Immature natural killer cell (primary cell): ENCODE results near the gene PSEN1. TPM values are rescaled to one million over a fixed set of nuclear protein-coding genes. Genes with fewer than 3 reads are reported as not detected.

Experiments
- DNase-seq, 3 donors: peaks; one replicate each; pipeline ENCODE4 v3.0.0; 2022; ENCODE audit warnings: mixed read lengths in 1 of 3
- H3K27ac Mint-ChIP-seq, 6 donors: one replicate each; pipeline ENCODE4 v1.8.0; 2020; ENCODE audit warnings: mixed read lengths in 6 of 6, mild to moderate bottlenecking in 5 of 6, inconsistent platforms in 4 of 6, moderate library complexity in 3 of 6
- H3K27me3 Mint-ChIP-seq, 3 donors: one replicate each; pipeline ENCODE4 v1.8.0; 2020 to 2021; ENCODE audit warnings: low read depth in 3 of 3, mild to moderate bottlenecking in 3 of 3, mixed read lengths in 3 of 3, moderate library complexity in 3 of 3, inconsistent platforms in 1 of 3
- H3K36me3 Mint-ChIP-seq, 3 donors: one replicate each; pipeline ENCODE4 v1.8.0; 2020; ENCODE audit warnings: mixed read lengths in 3 of 3, inconsistent platforms in 2 of 3, mild to moderate bottlenecking in 2 of 3
- H3K4me1 Mint-ChIP-seq, 2 donors: one replicate each; pipeline ENCODE4 v1.8.0; 2020; ENCODE audit warnings: inconsistent platforms in 2 of 2, mild to moderate bottlenecking in 2 of 2, mixed read lengths in 2 of 2, moderate library complexity in 1 of 2
- H3K4me3 Mint-ChIP-seq, 5 donors: one replicate each; pipeline ENCODE4 v1.8.0; 2020; ENCODE audit warnings: mild to moderate bottlenecking in 5 of 5, mixed read lengths in 5 of 5, inconsistent platforms in 3 of 5, moderate library complexity in 3 of 5
- H3K9me3 Mint-ChIP-seq, 6 donors: one replicate each; pipeline ENCODE4 v1.8.0; 2020; ENCODE audit warnings: mild to moderate bottlenecking in 6 of 6, mixed read lengths in 6 of 6, inconsistent platforms in 4 of 6, moderate library complexity in 3 of 6
- polyA plus RNA-seq, 3 donors: library from polyadenylated mRNA; unstranded; fragments of 300-500 nt; fragmentation: Illumina TruSeq; gene quantifications; one replicate each; pipeline ENCODE4 v1.2.3, GENCODE V29; 2021

The PSEN1 gene
- polyA plus RNA-seq, 3 donors from 2014 or later = 26.8 to 43.0 (median 40.9) TPM

- Mint-ChIP-seq H3K4me1 (peaks cover 9 to 21% of the 10 kb centered on the region in 2 donors), H3K27me3 (peaks cover 0 to 7% (median 3%) of the 10 kb centered on the region in 3 donors), H3K27ac (no peak overlapping the region), H3K9me3 (no peaks in the 10 kb centered on the region), H3K36me3 (no peaks in the 10 kb centered on the region), H3K4me3 (no peak overlapping the region)
- no peak for DNase-seq
Measured at GRCh38 chr14:73250317-73250713, 114.0 kb downstream of the PSEN1 start.

GRCh38 chr14:73250781-73251500 is 114.6 kb downstream of the PSEN1 start:
- Mint-ChIP-seq H3K4me3 (no peak overlapping the region), H3K9me3 (no peaks in the 10 kb centered on the region)

DNA sequence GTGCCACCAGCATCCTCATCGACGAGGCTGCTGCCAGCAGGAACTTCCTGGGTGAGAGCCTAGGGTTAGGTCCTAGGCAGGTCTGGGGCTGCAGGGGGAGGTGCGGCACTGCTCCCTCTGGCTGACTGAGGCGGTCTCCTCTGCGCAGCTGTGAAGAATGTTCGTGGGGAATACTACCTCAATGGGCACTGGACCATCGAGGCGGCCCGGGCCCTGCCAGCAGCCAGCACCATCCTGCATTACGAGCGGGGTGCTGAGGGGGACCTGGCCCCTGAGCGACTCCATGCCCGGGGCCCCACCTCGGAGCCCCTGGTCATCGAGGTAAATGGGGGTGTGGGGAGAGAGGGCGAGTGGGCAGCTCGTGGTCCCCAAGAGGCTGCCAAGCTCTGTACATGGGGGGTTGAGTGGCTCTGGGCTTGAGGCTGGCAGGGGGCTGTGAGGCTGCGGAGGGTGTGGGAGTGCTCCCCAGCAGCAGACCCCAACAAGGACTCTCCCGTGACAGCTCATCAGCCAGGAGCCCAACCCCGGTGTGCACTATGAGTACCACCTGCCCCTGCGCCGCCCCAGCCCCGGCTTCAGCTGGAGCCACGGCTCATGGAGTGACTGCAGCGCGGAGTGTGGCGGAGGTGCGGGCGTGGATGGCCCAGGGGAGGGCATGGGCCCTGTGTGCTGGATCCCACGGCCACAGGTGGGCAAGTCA is 115.4 kb downstream of the PSEN1 start:
- Mint-ChIP-seq H3K4me3 (no peak overlapping the region), H3K4me1 (peaks cover 6 to 16% of the 10 kb centered on the region in 2 donors), H3K27me3 (peaks cover 0 to 7% (median 3%) of the 10 kb centered on the region in 3 donors), H3K36me3 (no peaks in the 10 kb centered on the region), H3K9me3 (no peaks in the 10 kb centered on the region), H3K27ac (no peak overlapping the region)
- DNase-seq = no peak

More at GRCh38 chr14:73250781-73251500, 114.6 kb downstream of the PSEN1 start:
- peaks cover 9 to 21% of the 10 kb centered on the region in 2 donors for H3K4me1 Mint-ChIP-seq
- no peaks in the 10 kb centered on the region for H3K36me3 Mint-ChIP-seq
- DNase-seq = no peak
- no peak overlapping the region for H3K27ac Mint-ChIP-seq
- H3K27me3 Mint-ChIP-seq = peaks cover 0 to 7% (median 3%) of the 10 kb centered on the region in 3 donors

- Mint-ChIP-seq H3K27ac (no peak overlapping the region), H3K27me3 (peaks cover 0 to 2% (median 2%) of the 10 kb centered on the region in 3 donors), H3K4me1 (peaks cover under 1 to 5% of the 10 kb centered on the region in 2 donors), H3K9me3 (no peaks in the 10 kb centered on the region), H3K36me3 (no peaks in the 10 kb centered on the region), H3K4me3 (no peak overlapping the region)
- no peak for DNase-seq
Measured at GRCh38 chr14:73252491-73253322, 116.4 kb downstream of the PSEN1 start.

DNA sequence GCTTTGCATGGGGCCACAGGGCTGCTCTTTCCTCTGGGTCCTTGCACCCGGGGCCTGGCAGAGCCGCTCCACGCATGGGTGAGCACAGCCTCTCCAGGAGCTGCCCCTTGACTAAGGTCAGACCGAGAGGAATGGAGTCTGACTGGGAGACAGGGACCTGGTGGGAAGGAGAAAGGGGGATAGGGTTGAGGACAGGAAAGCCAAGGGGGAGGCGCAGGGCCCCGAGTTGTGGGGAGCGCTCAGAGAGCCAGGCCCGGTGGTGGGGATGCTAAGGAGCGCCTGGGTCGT is 117.0 kb downstream of the PSEN1 start:
- no peak for DNase-seq

DNA sequence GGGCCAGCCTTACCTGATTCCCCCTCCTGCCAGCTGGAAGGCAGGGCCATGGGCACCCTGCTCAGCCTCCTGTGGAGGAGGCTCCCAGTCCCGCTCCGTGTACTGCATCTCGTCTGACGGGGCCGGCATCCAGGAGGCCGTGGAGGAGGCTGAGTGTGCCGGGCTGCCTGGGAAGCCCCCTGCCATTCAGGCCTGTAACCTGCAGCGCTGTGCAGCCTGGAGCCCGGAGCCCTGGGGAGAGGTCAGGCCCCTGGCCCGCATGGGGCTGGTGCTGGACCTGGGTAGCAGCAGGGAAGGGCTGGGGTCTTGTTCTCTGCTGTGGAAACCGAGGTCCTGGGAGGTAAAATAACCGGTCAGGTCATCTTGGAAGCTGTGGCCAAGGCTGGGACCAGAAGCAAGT is 117.4 kb downstream of the PSEN1 start:
- Mint-ChIP-seq H3K9me3 (no peaks in the 10 kb centered on the region), H3K27ac (no peak overlapping the region), H3K36me3 (no peaks in the 10 kb centered on the region), H3K4me3 (no peak overlapping the region), H3K4me1 (no peaks in the 10 kb centered on the region), H3K27me3 (peaks cover 0 to 2% (median 2%) of the 10 kb centered on the region in 3 donors)
- no peak for DNase-seq

More for the DNA sequence above, 117.0 kb downstream of the PSEN1 start:
- Mint-ChIP-seq H3K9me3 (no peaks in the 10 kb centered on the region), H3K4me1 (no peaks in the 10 kb centered on the region), H3K27ac (no peak overlapping the region), H3K4me3 (no peak overlapping the region), H3K27me3 (peaks cover 0 to 2% (median 2%) of the 10 kb centered on the region in 3 donors), H3K36me3 (no peaks in the 10 kb centered on the region)

DNA sequence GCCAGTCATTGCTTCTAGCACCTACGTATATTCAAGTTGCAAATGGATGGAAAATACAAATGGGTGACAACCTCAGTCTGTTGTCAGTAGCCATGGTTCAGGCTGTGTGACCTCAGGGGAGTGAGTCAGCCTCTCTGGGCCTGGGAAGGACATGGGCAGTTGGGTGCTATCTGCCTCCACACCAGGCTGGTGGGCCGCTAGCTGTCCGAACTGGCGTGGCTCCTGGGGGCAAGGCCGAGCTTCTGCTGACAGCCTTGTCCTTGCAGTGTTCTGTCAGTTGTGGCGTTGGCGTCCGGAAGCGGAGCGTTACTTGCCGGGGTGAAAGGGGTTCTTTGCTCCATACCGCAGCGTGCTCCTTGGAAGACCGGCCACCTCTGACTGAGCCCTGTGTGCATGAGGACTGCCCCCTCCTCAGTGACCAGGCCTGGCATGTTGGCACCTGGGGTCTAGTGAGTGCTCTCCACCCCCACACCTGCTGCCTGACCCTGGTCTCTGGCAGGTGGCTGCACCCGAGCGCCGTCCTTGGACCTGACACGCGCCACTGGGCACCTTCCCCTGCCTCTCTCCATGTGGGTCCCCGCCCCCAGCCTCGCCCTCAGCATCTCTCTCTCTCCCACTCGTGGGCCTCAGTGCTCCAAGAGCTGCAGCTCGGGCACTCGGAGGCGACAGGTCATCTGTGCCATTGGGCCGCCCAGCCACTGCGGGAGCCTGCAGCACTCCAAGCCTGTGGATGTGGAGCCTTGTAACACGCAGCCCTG is 118.1 kb downstream of the PSEN1 start:
- H3K9me3 Mint-ChIP-seq = no peaks in the 10 kb centered on the region
- no peaks in the 10 kb centered on the region for H3K4me1 Mint-ChIP-seq

GRCh38 chr14:73255005-73255400 is 118.7 kb downstream of the PSEN1 start:
- DNase-seq = no peak
- peaks cover 0 to 2% (median 0%) of the 10 kb centered on the region in 3 donors for H3K27me3 Mint-ChIP-seq
- no peaks in the 10 kb centered on the region for H3K4me1 Mint-ChIP-seq
- H3K9me3 Mint-ChIP-seq = no peaks in the 10 kb centered on the region
- H3K27ac Mint-ChIP-seq = no peak overlapping the region
- H3K4me3 Mint-ChIP-seq = no peak overlapping the region
- H3K36me3 Mint-ChIP-seq = no peaks in the 10 kb centered on the region

More for the DNA sequence above, 118.1 kb downstream of the PSEN1 start:
- H3K27me3 Mint-ChIP-seq = peaks cover 0 to 2% (median 0%) of the 10 kb centered on the region in 3 donors
- no peak for DNase-seq
- no peak overlapping the region for H3K4me3 Mint-ChIP-seq
- H3K36me3 Mint-ChIP-seq = no peaks in the 10 kb centered on the region
- no peak overlapping the region for H3K27ac Mint-ChIP-seq

GRCh38 chr14:73255693-73256225 is 119.5 kb downstream of the PSEN1 start:
- no peaks in the 10 kb centered on the region for H3K36me3 Mint-ChIP-seq
- no peak overlapping the region for H3K27ac Mint-ChIP-seq
- DNase-seq = no peak
- H3K9me3 Mint-ChIP-seq = no peaks in the 10 kb centered on the region
- peaks cover 0 to 2% (median 0%) of the 10 kb centered on the region in 3 donors for H3K27me3 Mint-ChIP-seq
- H3K4me3 Mint-ChIP-seq = no peak overlapping the region
- H3K4me1 Mint-ChIP-seq = no peaks in the 10 kb centered on the region

DNA sequence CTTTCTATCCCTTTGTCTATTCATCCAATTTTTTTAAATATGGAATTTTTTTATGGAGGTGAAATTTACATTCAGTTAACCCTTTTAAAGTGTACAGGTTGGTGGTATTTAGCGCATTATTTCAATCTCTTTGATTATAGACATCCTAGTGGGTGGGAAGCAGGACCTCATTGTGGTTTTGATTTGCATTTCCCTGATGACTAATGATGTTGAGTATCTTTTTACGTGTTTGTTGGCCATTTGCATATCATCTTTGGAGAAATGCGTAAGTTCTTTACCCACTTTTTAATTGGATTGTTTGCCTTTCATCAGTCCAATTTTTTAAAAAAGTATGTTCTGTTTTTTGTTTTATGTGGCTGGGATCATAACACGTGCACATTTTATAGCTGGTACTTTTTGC is 121.8 kb downstream of the PSEN1 start:
- no peaks in the 10 kb centered on the region for H3K36me3 Mint-ChIP-seq
- DNase-seq = no peak
- H3K9me3 Mint-ChIP-seq = no peaks in the 10 kb centered on the region
- no peak overlapping the region for H3K27ac Mint-ChIP-seq
- H3K27me3 Mint-ChIP-seq = no peaks in the 10 kb centered on the region
- H3K4me1 Mint-ChIP-seq = no peaks in the 10 kb centered on the region
- no peak overlapping the region for H3K4me3 Mint-ChIP-seq

DNA sequence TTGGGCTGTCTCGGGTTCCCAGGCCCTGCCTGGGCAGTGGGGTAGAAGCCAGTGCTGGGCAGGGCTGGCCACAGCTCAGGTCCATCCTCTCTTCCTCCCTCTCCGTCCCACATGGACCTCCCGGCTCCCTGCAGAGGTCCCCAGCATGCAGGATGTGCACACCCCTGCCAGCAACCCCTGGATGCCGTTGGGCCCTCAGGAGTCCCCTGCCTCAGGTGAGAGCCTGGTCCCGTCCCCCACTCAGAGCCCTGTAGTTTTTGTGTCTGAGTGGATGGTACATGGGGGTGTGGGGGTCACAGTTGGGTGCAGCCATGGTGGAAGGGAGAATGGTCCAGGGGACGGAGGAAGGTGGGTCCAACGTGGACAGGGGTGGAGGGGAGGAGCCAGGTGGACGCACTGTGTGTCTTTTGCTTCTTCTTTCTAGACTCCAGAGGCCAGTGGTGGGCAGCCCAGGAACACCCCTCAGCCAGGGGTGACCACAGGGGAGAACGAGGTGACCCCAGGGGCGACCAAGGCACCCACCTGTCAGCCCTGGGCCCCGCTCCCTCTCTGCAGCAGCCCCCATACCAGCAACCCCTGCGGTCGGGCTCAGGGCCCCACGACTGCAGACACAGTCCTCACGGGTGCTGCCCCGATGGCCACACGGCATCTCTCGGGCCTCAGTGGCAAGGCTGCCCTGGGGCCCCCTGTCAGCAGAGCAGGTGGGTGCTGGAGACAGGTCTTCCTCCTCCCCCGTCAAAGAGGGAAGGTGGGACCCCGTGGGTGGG is 122.7 kb downstream of the PSEN1 start:
- H3K9me3 Mint-ChIP-seq = no peaks in the 10 kb centered on the region
- H3K4me3 Mint-ChIP-seq = no peak overlapping the region
- no peak overlapping the region for H3K27ac Mint-ChIP-seq
- DNase-seq = no peak
- H3K36me3 Mint-ChIP-seq = no peaks in the 10 kb centered on the region
- H3K27me3 Mint-ChIP-seq = no peaks in the 10 kb centered on the region
- H3K4me1 Mint-ChIP-seq = no peaks in the 10 kb centered on the region

DNA sequence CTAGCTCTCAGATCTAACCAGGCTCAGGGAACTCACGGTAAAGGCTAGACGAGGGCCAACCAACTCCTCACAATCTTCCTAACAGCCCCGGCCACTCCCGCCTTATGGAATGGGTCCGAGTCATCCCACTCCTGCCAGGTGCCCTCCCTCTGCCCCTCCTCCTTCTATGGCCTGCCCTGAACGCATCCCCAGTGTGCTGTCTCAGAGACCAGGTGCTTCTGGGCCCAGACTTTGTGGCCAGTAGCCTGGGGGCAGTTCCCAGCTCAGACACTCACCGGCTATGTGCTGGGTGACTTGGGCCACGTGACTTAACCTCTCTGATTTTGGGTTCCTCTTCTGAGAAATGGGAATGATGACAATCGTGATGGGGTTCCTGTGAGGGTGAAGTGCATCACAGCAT is 123.5 kb downstream of the PSEN1 start:
- no peaks in the 10 kb centered on the region for H3K4me1 Mint-ChIP-seq
- no peaks in the 10 kb centered on the region for H3K36me3 Mint-ChIP-seq
- no peaks in the 10 kb centered on the region for H3K27me3 Mint-ChIP-seq
- H3K27ac Mint-ChIP-seq = no peak overlapping the region
- no peaks in the 10 kb centered on the region for H3K9me3 Mint-ChIP-seq
- no peak for DNase-seq
- peak overlapping the region in 1 of 5 donors; percentile 24 for H3K4me3 Mint-ChIP-seq

DNA sequence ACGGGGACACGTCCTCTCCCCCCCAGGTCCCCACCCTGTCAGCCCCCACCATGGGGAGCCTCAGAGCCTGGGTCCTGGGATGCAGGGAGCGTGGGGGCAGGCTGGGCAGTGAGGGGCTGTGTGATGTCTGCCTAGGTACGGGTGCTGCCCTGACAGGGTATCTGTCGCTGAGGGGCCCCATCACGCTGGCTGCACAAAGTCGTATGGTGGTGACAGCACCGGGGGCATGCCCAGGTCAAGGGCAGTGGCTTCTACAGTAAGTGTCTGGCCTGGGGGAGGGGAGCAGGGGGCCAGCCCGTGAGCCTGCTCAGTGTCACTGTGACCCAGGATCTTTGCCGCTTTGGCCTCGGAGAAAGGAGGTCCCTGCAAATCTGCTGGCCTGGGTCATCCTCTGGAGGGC is 124.3 kb downstream of the PSEN1 start:
- H3K27me3 Mint-ChIP-seq = no peaks in the 10 kb centered on the region
- no peaks in the 10 kb centered on the region for H3K36me3 Mint-ChIP-seq
- no peaks in the 10 kb centered on the region for H3K9me3 Mint-ChIP-seq
- no peaks in the 10 kb centered on the region for H3K4me1 Mint-ChIP-seq
- no peak for DNase-seq
- H3K27ac Mint-ChIP-seq = no peak overlapping the region
- H3K4me3 Mint-ChIP-seq = no peak overlapping the region
